ENCODE data around the gene GNA12.

DNA sequence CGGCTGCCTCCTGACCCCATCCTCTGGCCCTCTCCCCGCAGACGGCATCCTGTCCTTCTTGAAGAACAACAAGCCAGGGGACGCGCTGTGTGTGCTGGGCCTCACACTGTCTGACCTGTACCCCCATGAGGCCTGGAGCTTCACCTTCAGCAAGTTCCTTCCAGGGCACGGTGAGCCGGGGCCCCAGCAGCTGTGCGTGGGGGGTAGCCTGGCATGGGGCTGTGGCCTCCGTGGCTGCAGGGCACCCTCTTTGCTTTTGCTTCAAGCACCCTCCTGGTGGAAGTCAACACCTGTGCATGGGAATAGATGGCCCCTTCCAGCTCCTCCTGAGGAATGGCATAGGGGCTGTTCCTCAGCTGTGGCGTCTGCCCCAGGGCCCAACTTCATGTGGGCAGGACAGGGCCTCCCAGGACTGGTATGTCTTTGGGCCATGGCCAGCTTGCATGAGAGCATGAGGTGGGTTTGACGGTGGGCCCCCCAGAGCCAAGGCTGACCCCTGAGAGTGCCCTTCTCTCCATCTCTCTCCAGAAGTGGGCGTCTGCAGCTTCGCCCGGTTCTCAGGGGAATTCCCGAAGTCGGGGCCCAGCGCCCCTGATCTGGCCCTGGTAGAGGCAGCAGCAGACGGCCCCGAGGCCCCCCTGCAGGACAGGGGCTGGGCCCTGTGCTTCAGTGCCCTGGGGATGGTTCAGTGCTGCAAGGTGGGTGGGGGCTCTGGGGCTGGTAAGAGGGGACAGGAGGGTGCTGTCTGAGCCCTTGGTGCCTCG is 135.4 kb downstream of the GNA12 start:
- TF ChIP-seq, protein P1, sequence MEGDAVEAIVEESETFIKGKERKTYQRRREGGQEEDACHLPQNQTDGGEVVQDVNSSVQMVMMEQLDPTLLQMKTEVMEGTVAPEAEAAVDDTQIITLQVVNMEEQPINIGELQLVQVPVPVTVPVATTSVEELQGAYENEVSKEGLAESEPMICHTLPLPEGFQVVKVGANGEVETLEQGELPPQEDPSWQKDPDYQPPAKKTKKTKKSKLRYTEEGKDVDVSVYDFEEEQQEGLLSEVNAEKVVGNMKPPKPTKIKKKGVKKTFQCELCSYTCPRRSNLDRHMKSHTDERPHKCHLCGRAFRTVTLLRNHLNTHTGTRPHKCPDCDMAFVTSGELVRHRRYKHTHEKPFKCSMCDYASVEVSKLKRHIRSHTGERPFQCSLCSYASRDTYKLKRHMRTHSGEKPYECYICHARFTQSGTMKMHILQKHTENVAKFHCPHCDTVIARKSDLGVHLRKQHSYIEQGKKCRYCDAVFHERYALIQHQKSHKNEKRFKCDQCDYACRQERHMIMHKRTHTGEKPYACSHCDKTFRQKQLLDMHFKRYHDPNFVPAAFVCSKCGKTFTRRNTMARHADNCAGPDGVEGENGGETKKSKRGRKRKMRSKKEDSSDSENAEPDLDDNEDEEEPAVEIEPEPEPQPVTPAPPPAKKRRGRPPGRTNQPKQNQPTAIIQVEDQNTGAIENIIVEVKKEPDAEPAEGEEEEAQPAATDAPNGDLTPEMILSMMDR (IDR thresholded peaks at IDR 0.05), result no peak
- no peak for TF ChIP-seq EP300 (IDR thresholded peaks at IDR 0.05)

All from gastroesophageal sphincter (tissue), 3 donors.